Muscle layer of duodenum (tissue), 2 donors: ENCODE data around the gene ACD.

ENCODE experiments used
- H3K27ac ChIP-seq: one replicate; pipeline ENCODE4 v1.7.0; 2013; ENCODE audit warnings: mild to moderate bottlenecking, low read length
- H3K27me3 ChIP-seq: one replicate; pipeline ENCODE4 v1.7.0; 2013; ENCODE audit warnings: low read depth, mild to moderate bottlenecking, control low read depth, low read length
- H3K36me3 ChIP-seq, 2 donors: one replicate each; pipeline ENCODE4 v1.7.0; 2013; ENCODE audit warnings: low read length in 2 of 2, control low read depth in 1 of 2, mild to moderate bottlenecking in 1 of 2; ENCODE audit not compliant: insufficient read depth in 2 of 2, control insufficient read depth in 1 of 2
- H3K4me1 ChIP-seq, 2 donors: one replicate each; pipeline ENCODE4 v1.7.0; 2013; ENCODE audit warnings: low read length in 2 of 2, mild to moderate bottlenecking in 2 of 2, control low read depth in 1 of 2, moderate library complexity in 1 of 2; ENCODE audit not compliant: insufficient read depth in 2 of 2, control insufficient read depth in 1 of 2
- H3K4me3 ChIP-seq, 2 donors: one replicate each; pipeline ENCODE4 v1.7.0; 2013; ENCODE audit warnings: low read length in 2 of 2, low read depth in 1 of 2, mild to moderate bottlenecking in 1 of 2
- H3K9me3 ChIP-seq, 2 donors: one replicate each; pipeline ENCODE4 v1.7.0; 2013; ENCODE audit warnings: low read length in 2 of 2, control low read depth in 1 of 2, mild to moderate bottlenecking in 1 of 2; ENCODE audit not compliant: control insufficient read depth in 1 of 2
- donor health status: healthy.

Gene ACD

DNA sequence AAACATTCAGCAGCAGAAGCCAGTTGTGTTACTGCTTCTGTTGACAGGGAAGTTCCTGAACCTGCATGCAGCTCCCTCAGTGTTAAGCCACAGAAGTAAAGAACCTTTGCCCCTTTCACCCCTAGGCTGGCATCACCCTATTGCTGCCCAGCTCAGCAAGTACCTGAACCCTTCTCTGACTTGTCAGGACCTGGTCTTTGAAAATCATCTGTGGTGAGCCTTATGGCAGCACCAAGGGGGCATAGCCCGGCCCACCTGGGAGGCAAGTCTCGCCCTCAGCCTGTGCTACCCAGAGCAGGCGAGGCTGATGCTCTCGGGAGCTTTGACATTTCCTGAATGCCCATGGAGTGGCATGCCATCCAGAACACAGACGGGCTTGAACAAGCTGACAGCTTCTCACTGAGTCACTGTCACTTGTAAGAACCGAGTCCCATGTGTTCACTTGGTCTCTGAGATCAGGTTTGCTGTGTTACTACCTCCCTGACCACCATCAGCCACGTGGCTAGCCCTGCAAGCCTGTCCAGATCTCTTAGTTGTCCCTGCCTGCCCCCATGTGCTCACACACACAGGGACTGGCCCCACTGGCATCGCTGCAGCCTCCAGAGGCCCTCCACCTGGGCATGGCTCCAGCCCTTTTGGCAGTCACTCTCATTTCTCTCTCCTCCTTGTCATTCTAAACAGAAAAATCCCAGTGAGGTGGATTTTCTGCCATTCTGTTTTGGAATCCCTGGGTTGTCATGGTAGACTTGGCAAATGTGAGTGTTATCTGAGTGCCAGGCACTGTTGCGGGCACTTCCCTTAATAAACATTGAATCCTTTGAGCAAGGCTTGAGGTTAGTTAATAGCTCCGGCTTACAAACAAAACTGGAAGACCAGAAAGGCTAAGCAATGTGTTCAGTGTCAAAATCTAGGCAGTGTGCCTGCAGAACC, 18.0 kb downstream of the ACD start:
- no peak overlapping the region for H3K27ac ChIP-seq
- H3K9me3 ChIP-seq: peaks cover 0 to 3% of the 10 kb centered on the region in 2 donors
- peaks cover 0 to 24% of the 10 kb centered on the region in 2 donors for H3K4me1 ChIP-seq
- H3K4me3 ChIP-seq: no peak overlapping the region
- H3K27me3 ChIP-seq: peaks cover 10% of the 10 kb centered on the region
- peaks cover 20 to 21% of the 10 kb centered on the region in 2 donors for H3K36me3 ChIP-seq

DNA sequence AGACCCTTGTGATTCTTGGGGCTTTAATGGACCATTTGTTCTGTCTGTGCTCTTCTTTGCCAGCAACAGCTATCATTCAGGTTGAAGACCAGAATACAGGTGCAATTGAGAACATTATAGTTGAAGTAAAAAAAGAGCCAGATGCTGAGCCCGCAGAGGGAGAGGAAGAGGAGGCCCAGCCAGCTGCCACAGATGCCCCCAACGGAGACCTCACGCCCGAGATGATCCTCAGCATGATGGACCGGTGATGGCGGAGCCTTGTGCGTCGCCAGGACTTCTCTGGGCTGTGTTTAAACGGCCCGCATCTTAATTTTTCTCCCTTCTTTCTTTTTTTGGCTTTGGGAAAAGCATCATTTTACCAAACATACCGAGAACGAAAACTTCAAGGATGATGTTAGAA, 22.4 kb downstream of the ACD start:
- no peaks in the 10 kb centered on the region for H3K27me3 ChIP-seq
- H3K9me3 ChIP-seq: peaks cover 0 to under 1% of the 10 kb centered on the region in 2 donors
- H3K4me1 ChIP-seq: peaks cover 0 to 15% of the 10 kb centered on the region in 2 donors
- H3K27ac ChIP-seq: no peak overlapping the region
- no peak overlapping the region for H3K4me3 ChIP-seq
- peaks cover 27 to 38% of the 10 kb centered on the region in 2 donors for H3K36me3 ChIP-seq

DNA sequence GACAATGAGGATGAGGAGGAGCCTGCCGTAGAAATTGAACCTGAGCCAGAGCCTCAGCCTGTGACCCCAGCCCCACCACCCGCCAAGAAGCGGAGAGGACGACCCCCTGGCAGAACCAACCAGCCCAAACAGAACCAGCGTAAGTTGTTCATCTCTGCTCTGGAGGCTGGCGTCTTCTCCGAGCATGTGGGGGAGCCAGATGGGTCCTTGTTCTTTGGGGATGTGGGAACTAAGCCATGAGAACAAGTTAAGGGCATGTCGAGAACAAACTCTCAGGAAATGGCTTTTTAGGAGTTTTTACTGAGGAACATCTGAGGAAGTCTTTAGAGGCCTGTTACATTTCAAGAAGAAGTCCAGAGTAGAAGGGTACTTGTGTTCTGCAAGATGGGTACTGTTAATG, 23.3 kb downstream of the ACD start:
- no peaks in the 10 kb centered on the region for H3K27me3 ChIP-seq
- H3K4me1 ChIP-seq: peaks cover 0 to 6% of the 10 kb centered on the region in 2 donors
- H3K4me3 ChIP-seq: no peak overlapping the region
- peaks cover 31 to 45% of the 10 kb centered on the region in 2 donors for H3K36me3 ChIP-seq
- H3K27ac ChIP-seq: no peak overlapping the region
- H3K9me3 ChIP-seq: no peaks in the 10 kb centered on the region

DNA sequence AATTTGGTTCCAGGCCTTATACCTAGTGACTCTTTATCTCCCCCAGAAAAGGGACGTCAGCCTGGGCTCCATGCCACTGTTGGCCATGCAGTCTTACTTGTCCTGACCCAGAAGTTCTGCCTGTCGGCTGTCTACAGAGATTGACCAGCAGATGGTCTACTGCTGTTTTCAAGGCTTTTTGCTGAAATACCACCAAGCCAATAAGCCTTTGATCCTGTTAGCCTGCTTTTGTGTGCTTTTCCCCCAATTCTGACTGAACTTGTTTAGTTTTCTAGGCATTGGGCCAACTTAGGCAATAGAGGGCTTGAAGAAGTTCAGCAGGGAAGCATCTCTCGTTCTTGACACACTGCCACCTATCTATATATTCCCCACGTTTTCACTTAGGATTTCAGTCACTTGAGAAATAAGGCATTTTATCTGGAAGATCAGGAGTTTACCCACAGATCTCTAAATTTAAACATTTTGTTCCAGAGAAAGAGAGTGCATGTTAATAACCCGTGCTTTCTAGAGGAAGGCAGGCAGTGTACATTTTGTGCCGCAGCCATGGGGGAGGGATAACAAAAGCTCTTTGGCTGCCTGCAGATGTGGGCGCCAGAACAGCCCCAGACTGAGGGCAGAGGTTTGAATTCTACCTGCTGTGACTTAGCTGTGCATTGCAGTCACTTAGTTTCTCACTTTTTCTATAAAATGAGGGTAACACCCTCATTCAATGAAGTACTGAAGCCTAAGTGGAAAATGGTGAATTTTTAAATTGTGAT, 27.5 kb downstream of the ACD start:
- Histone ChIP-seq H3K27ac (no peak overlapping the region), H3K36me3 (peaks cover 40 to 44% of the 10 kb centered on the region in 2 donors), H3K4me1 (no peaks in the 10 kb centered on the region), H3K4me3 (no peak overlapping the region), H3K27me3 (no peaks in the 10 kb centered on the region), H3K9me3 (no peaks in the 10 kb centered on the region)

DNA sequence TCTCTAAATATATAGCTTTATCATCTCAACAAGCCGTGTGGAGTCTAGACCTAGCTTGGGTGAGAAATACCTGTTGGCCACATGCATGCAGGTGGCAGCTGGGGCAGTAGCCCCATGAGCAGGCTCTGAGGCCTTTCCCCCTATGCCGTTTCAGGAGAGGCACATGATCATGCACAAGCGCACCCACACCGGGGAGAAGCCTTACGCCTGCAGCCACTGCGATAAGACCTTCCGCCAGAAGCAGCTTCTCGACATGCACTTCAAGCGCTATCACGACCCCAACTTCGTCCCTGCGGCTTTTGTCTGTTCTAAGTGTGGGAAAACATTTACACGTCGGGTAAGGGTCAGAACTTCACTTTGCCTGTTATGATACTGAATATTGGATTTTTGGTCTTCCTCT, 31.8 kb downstream of the ACD start:
- no peaks in the 10 kb centered on the region for H3K9me3 ChIP-seq
- peaks cover 32 to 68% of the 10 kb centered on the region in 2 donors for H3K36me3 ChIP-seq
- no peak overlapping the region for H3K4me3 ChIP-seq
- H3K4me1 ChIP-seq: no peaks in the 10 kb centered on the region
- H3K27me3 ChIP-seq: no peaks in the 10 kb centered on the region
- H3K27ac ChIP-seq: no peak overlapping the region

DNA sequence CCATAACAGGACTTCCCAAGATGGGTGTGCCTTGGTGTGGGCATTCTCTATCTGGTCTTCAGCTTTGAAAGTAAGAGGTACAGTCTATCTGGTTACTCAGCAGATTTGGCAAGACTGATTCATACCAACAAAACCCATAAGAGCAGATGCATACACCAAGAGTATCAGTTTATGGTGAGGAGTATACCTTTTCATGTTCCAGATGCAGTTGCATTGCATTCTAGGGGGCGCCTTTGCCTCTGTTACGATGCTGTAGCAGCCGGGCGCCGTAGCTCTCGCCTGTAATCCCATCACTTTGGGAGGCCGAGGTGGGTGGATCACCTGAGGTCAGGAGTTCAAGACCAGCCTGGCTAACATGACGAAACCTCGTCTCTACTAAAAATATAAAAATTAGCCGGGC, 46.3 kb downstream of the ACD start:
- no peak overlapping the region for H3K4me3 ChIP-seq
- H3K27ac ChIP-seq: no peak overlapping the region
- no peaks in the 10 kb centered on the region for H3K4me1 ChIP-seq
- no peaks in the 10 kb centered on the region for H3K9me3 ChIP-seq
- H3K36me3 ChIP-seq: peaks cover 37 to 49% of the 10 kb centered on the region in 2 donors
- H3K27me3 ChIP-seq: no peaks in the 10 kb centered on the region

DNA sequence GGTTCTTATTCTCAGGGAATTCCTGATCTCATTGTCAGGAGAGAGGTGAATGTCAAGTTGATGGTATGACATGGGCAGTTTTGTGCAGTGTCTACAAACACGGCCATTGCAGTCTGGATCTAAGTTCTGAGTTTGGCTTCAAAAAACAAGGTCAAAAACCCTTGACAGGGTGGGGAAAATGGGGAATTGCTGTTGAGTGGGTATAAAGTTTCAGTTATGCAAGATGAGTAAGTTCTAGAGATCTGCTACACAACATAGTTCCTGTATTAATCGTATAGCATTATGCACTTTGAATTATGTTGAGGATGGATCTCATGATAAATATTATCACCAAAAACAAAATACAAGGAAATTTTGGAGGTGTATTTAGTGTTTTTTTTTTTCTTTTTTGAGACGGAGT, 51.7 kb downstream of the ACD start:
- H3K27ac ChIP-seq: no peak overlapping the region
- H3K9me3 ChIP-seq: no peaks in the 10 kb centered on the region
- H3K36me3 ChIP-seq: peaks cover 12 to 20% of the 10 kb centered on the region in 2 donors
- no peaks in the 10 kb centered on the region for H3K4me1 ChIP-seq
- H3K4me3 ChIP-seq: no peak overlapping the region
- H3K27me3 ChIP-seq: no peaks in the 10 kb centered on the region
